ENCODE measurements around the gene HCST. TPM values are rescaled to one million over a fixed set of nuclear protein-coding genes. Genes with fewer than 3 reads are reported as not detected.

HCST gene
- total RNA-seq, 1 donor from 2014 or later: 53.9 TPM

Other genes starting within 250 kb of the HCST start
- gene UPK1A, start 236.0 kb upstream of the HCST start, total RNA-seq: 0.59 and 1.2 TPM in 2 replicates
- gene ZBTB32, start 198.0 kb upstream of the HCST start, total RNA-seq: 231 and 234 TPM in 2 replicates
- gene KMT2B, start 184.5 kb upstream of the HCST start, total RNA-seq: 58.4 and 63.3 TPM in 2 replicates
- 136 and 138 TPM in 2 replicates for gene IGFLR1, start 160.1 kb upstream of the HCST start, total RNA-seq
- gene U2AF1L4, start 157.1 kb upstream of the HCST start, total RNA-seq: 27.4 and 30.8 TPM in 2 replicates
- gene PSENEN, start 156.9 kb upstream of the HCST start, total RNA-seq: 45.1 and 46.9 TPM in 2 replicates
- gene LIN37, start 154.0 kb upstream of the HCST start, total RNA-seq: 9.9 and 10.0 TPM in 2 replicates
- gene HSPB6, start 145.5 kb upstream of the HCST start, total RNA-seq: 0.14 and 0.21 TPM in 2 replicates
- 40.1 and 41.2 TPM in 2 replicates for gene PROSER3, start 144.4 kb upstream of the HCST start, total RNA-seq
- gene ARHGAP33, start 127.0 kb upstream of the HCST start, total RNA-seq: 29.1 and 33.0 TPM in 2 replicates
- not detected in 2 replicates for gene PRODH2, start 89.7 kb upstream of the HCST start, total RNA-seq
- 0.05 TPM in 1 of 2 replicates, not detected in the other for gene NPHS1, start 50.0 kb upstream of the HCST start, total RNA-seq
- gene KIRREL2, start 45.6 kb upstream of the HCST start, total RNA-seq: 0.18 and 0.39 TPM in 2 replicates
- gene APLP1, start 34.0 kb upstream of the HCST start, total RNA-seq: 1.2 and 1.4 TPM in 2 replicates
- 109 and 117 TPM in 2 replicates for gene NFKBID, start 2.0 kb upstream of the HCST start, total RNA-seq
- 0.39 TPM in 1 of 2 replicates, not detected in the other for gene TYROBP, start 5.8 kb downstream of the HCST start, total RNA-seq
- 10.7 and 10.8 TPM in 2 replicates for gene LRFN3, start 33.8 kb downstream of the HCST start, total RNA-seq
- 20.0 and 20.8 TPM in 2 replicates for gene SDHAF1, start 92.7 kb downstream of the HCST start, total RNA-seq
- 1.9 and 2.6 TPM in 2 replicates for gene SYNE4, start 106.3 kb downstream of the HCST start, total RNA-seq
- 49.9 and 54.3 TPM in 2 replicates for gene ALKBH6, start 111.7 kb downstream of the HCST start, total RNA-seq
- 1.9 and 2.4 TPM in 2 replicates for gene CLIP3, start 130.3 kb downstream of the HCST start, total RNA-seq
- 1.8 and 2.2 TPM in 2 replicates for gene THAP8, start 151.8 kb downstream of the HCST start, total RNA-seq
- 22.3 and 22.5 TPM in 2 replicates for gene WDR62, start 152.4 kb downstream of the HCST start, total RNA-seq
- not detected in 2 replicates for gene OVOL3, start 208.6 kb downstream of the HCST start, total RNA-seq
- gene POLR2I, start 212.3 kb downstream of the HCST start, total RNA-seq: 68.9 and 75.3 TPM in 2 replicates
- gene TBCB, start 212.9 kb downstream of the HCST start, total RNA-seq: 143 and 147 TPM in 2 replicates
- gene CAPNS1, start 237.5 kb downstream of the HCST start, total RNA-seq: 424 and 431 TPM in 2 replicates
- gene COX7A1, start 249.9 kb downstream of the HCST start, total RNA-seq: not detected in 2 replicates

All from activated T-helper 2 cell treated with anti-CD3 and anti-CD28 coated beads, Interferon-gamma antibody, Interleukin-2, Interleukin-4, amounts not matched to agents 10 μg/mL and 5 μg/mL and 100 μg/mL, durations not matched to agents 14 hours and 24 hours and 36 hours (primary cell).